GM13976 (cell line): ENCODE results near the gene ARV1.

Source experiments
- DNase-seq: peaks from one replicate; pipeline ENCODE4 v3.0.0; 2012; ENCODE audit warnings: low spot score
- in situ Hi-C: fragments of 300-500 bp; cut with MboI; formaldehyde crosslinking; loops from one replicate; pipeline ENCODE4 v1.12.0; 2022; ENCODE audit warnings: low sequenced_read_pairs, mixed read lengths, inconsistent platforms; ENCODE audit not compliant: unreplicated experiment
- TF ChIP-seq, protein P1 (sequence below): IDR thresholded peaks from 2 replicates; pipeline ENCODE4 v1.5.1; 2012; ENCODE audit warnings: borderline replicate concordance, mild to moderate bottlenecking; ENCODE audit not compliant: insufficient read depth; ENCODE audit errors: extremely low read depth, missing control alignments, control extremely low read depth

ARV1 gene

DNA sequence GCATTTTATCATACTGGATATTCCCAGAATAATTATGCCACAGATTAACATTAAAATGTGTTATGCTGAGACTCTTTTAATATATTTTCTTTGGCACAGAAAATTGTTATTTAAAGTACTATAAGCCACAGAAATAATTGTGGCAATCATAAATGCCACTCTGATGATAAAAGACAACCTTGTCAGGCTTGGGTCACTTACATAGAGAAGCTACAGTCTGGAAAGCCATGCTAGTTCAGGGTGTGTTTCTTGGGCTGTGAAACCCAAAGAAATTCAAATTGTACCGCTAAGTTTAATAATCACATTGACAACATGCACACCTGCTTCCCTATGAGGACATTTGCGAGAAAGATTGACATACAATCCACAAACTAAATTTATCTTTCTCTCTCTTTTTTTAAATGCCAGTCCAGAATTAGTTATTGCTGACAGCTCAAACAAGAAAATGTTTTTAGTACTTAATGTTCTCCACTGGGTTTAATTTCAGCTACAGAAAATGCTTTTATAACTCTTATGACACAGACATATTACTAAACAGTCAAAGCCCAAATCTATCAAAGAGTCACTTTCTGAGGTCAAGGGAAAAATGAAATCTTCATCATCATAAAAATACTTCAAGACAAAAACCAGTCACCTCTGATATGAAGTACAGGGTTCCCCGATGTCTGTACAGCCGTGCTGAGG, 38.9 kb upstream of the ARV1 start:
- DNase-seq = no peak
- TF ChIP-seq, protein P1, sequence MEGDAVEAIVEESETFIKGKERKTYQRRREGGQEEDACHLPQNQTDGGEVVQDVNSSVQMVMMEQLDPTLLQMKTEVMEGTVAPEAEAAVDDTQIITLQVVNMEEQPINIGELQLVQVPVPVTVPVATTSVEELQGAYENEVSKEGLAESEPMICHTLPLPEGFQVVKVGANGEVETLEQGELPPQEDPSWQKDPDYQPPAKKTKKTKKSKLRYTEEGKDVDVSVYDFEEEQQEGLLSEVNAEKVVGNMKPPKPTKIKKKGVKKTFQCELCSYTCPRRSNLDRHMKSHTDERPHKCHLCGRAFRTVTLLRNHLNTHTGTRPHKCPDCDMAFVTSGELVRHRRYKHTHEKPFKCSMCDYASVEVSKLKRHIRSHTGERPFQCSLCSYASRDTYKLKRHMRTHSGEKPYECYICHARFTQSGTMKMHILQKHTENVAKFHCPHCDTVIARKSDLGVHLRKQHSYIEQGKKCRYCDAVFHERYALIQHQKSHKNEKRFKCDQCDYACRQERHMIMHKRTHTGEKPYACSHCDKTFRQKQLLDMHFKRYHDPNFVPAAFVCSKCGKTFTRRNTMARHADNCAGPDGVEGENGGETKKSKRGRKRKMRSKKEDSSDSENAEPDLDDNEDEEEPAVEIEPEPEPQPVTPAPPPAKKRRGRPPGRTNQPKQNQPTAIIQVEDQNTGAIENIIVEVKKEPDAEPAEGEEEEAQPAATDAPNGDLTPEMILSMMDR = no peak
- in situ Hi-C loops = no loop called here

- in situ Hi-C loops = no loop called here
- DNase-seq = no peak
- TF ChIP-seq, protein P1 = no peak
These were observed 38.0 kb upstream of the ARV1 start for GRCh38 chr1:230940848-230941247.

GRCh38 chr1:230943048-230943593, 35.8 kb upstream of the ARV1 start:
- TF ChIP-seq, protein P1 = no peak
- no peak for DNase-seq
- in situ Hi-C loops = no loop called here

DNA sequence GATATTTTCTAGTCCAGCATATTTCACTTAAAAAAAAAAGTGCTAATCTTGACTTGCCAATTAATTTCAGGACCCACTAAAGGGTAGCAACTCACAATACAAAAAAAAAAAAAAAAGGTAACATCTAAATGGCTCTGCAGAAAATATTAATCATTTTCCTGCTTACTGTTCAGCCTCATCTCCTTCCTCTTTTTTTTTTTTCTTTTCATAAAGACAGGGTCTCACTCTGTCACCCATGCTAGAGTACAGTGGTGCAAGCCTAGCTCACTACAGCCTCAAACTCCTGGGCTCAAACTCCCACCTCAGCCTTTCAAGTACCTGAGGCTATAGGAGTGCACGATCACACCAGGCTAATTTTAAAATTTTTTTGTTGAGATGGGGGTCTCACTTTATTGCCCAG, 30.6 kb upstream of the ARV1 start:
- no peak for DNase-seq
- in situ Hi-C loops = no loop called here
- TF ChIP-seq, protein P1 = no peak

DNA sequence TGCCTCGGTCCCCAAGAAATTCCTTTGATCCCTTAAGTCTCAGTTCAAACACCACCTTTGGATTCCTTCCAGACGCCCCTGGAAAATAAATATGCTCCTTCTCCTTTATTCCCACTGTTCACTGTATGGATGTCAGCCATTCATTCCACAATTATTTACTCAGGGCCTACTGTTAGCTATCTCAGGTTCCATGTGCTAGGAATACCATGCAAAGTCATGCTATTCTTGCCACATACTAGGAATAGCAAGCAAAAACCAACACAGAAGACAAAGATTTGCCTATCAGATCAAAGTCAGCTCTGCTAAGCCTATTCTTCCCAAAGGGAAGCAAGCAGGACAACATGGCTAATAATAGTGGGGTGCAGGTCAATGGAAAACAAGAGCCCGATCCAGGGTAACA, 30.0 kb upstream of the ARV1 start:
- in situ Hi-C loops = no loop called here
- no peak for DNase-seq
- TF ChIP-seq, protein P1 = no peak

GRCh38 chr1:230950404-230950803, 28.5 kb upstream of the ARV1 start:
- no peak for DNase-seq
- in situ Hi-C loops = no loop called here
- TF ChIP-seq, protein P1 = no peak
